ENCODE measurements around the gene TRIM21.
"Not testable (repeated sequence)": the region's sequence is repeated elsewhere in the genome, so short reads cannot be mapped to it uniquely, and the experiment has no call there.

- TF ChIP-seq POLR2AphosphoS5 (IDR thresholded peaks at IDR 0.05; ENCODE audit: borderline replicate concordance, low read depth, low read length); EZH2 (IDR thresholded peaks at IDR 0.05): not testable (repeated sequence)
These were observed 45.4 kb downstream of the TRIM21 start for GRCh38 chr11:4348142-4348541.
